Tibial nerve (tissue), 4 donors: ENCODE measurements around the gene LRRC4B.

Experiments
- EP300 ChIP-seq, 2 donors: sonication (generic); formaldehyde crosslinking; IDR thresholded peaks; one replicate each; pipeline ENCODE4 v1.6.1; 2017; ENCODE audit warnings: antibody characterized with exemption in 2 of 2, mild to moderate bottlenecking in 1 of 2
- POLR2A ChIP-seq, 2 donors: fragments of 450-650 bp; IDR thresholded peaks; one replicate each; pipeline ENCODE4 v1.6.1; 2017; ENCODE audit warnings: antibody characterized with exemption in 2 of 2, mild to moderate bottlenecking in 2 of 2, moderate library complexity in 2 of 2
- TF ChIP-seq, protein P1 (sequence below), 5 experiments: fragments of 200-600 bp in 3 of 5; fragments of 450-650 bp in 2 of 5; sonication (generic) in 3 of 5; IDR thresholded peaks; one replicate each; pipeline ENCODE4 v1.5.1; 2016 to 2019; ENCODE audit warnings: antibody characterized with exemption in 5 of 5, mild to moderate bottlenecking in 3 of 5, moderate library complexity in 2 of 5

DNA sequence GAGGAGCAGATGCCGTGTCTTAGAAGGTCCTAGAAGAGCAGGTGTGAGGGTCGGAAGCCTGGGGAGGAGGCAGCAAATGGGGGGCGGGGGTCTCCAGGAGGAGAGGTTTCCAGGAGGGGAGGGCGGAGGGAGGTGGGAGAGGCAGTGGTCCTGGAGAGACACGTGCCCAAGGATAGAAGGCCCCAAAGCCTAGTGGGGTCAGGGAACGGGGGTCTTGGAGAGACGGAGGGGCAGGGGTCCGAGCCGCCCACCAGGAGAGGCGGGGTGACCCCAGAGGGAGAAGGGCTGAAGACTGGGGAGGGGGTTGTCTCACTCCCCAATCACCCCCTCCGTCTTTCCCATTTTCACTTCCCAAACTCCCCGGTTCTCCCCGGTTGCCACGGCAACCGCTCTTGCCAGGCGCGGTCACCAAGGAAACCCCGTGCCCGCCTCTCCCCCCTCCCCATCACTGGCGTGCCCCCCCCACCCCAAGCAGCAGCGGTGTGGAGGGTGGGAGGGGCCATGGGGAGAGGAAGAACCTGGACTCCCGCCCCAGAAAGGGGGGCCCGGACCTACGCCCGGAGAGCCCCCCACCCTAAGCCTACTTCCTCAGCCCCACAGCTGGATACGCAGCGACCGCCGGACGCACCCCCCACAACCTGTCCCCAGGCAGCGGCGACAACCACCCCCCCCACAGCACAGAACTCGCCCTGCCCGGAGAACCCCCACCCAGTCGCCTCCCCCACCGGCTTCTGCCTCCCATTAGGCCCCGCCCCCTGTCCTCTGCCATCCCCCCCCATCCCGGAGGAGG, 988 bp downstream of the LRRC4B start:
- TF ChIP-seq, protein P1, sequence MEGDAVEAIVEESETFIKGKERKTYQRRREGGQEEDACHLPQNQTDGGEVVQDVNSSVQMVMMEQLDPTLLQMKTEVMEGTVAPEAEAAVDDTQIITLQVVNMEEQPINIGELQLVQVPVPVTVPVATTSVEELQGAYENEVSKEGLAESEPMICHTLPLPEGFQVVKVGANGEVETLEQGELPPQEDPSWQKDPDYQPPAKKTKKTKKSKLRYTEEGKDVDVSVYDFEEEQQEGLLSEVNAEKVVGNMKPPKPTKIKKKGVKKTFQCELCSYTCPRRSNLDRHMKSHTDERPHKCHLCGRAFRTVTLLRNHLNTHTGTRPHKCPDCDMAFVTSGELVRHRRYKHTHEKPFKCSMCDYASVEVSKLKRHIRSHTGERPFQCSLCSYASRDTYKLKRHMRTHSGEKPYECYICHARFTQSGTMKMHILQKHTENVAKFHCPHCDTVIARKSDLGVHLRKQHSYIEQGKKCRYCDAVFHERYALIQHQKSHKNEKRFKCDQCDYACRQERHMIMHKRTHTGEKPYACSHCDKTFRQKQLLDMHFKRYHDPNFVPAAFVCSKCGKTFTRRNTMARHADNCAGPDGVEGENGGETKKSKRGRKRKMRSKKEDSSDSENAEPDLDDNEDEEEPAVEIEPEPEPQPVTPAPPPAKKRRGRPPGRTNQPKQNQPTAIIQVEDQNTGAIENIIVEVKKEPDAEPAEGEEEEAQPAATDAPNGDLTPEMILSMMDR (IDR thresholded peaks at IDR 0.05), result no peak
- TF ChIP-seq POLR2A (IDR thresholded peaks at IDR 0.05), result no peak
- TF ChIP-seq EP300 (IDR thresholded peaks at IDR 0.05), result no peak
